ENCODE measurements around the gene CDH2.

Gene CDH2

GRCh38 chr18:28168725-28169124 is 8.2 kb downstream of the CDH2 start:
- DNase-seq (ENCODE audit: low read depth): no peak

- DNase-seq (ENCODE audit: low read depth): no peak
Measured at GRCh38 chr18:28167835-28168349, 9.0 kb downstream of the CDH2 start.

GRCh38 chr18:28164771-28165483 is 12.0 kb downstream of the CDH2 start:
- no peak for DNase-seq (ENCODE audit: low read depth)

- DNase-seq (ENCODE audit: low read depth): no peak
Measured at GRCh38 chr18:28163201-28163775, 13.6 kb downstream of the CDH2 start.

- no peak for DNase-seq (ENCODE audit: low read depth)
Measured at GRCh38 chr18:28161608-28162599, 15.0 kb downstream of the CDH2 start.

GRCh38 chr18:28159055-28159454 is 17.9 kb downstream of the CDH2 start:
- DNase-seq (ENCODE audit: low read depth): no peak

GRCh38 chr18:28158083-28158581 is 18.8 kb downstream of the CDH2 start:
- DNase-seq (ENCODE audit: low read depth): no peak

- DNase-seq (ENCODE audit: low read depth): no peak
Measured at GRCh38 chr18:28153485-28154065, 23.4 kb downstream of the CDH2 start.

- DNase-seq (ENCODE audit: low read depth): no peak
Measured at GRCh38 chr18:28152754-28153153, 24.2 kb downstream of the CDH2 start.

- DNase-seq (ENCODE audit: low read depth): no peak
Measured at GRCh38 chr18:28152354-28152753, 24.6 kb downstream of the CDH2 start.

- no peak for DNase-seq (ENCODE audit: low read depth)
Measured at GRCh38 chr18:28151434-28151833, 25.5 kb downstream of the CDH2 start.

- no peak for DNase-seq (ENCODE audit: low read depth)
Measured at GRCh38 chr18:28150925-28151324, 26.0 kb downstream of the CDH2 start.

GRCh38 chr18:28149810-28150420 is 27.0 kb downstream of the CDH2 start:
- no peak for DNase-seq (ENCODE audit: low read depth)

- DNase-seq (ENCODE audit: low read depth): no peak
Measured at GRCh38 chr18:28147674-28148171, 29.2 kb downstream of the CDH2 start.

GRCh38 chr18:28143725-28144124 is 33.2 kb downstream of the CDH2 start:
- DNase-seq (ENCODE audit: low read depth): no peak

- no peak for DNase-seq (ENCODE audit: low read depth)
Measured at GRCh38 chr18:28138816-28139215, 38.1 kb downstream of the CDH2 start.

GRCh38 chr18:28136071-28136470 is 40.9 kb downstream of the CDH2 start:
- DNase-seq (ENCODE audit: low read depth): no peak

GRCh38 chr18:28134774-28135173 is 42.2 kb downstream of the CDH2 start:
- no peak for DNase-seq (ENCODE audit: low read depth)

- no peak for DNase-seq (ENCODE audit: low read depth)
Measured at GRCh38 chr18:28132084-28132483, 44.8 kb downstream of the CDH2 start.

GRCh38 chr18:28128659-28128980 is 48.3 kb downstream of the CDH2 start:
- no peak for DNase-seq (ENCODE audit: low read depth)
